RWPE2 (cell line): Measurements from ENCODE around the gene CD82.

Experiments
- ATAC-seq: fragments of 200-7000 bp; cut with Tn5 transposase; 3 replicates; pipeline ENCODE4 v1.9.1; 2021; ENCODE audit warnings: low read depth
- DNase-seq: peaks from one replicate; pipeline ENCODE4 v3.0.0-alpha.2; 2020; ENCODE audit warnings: low spot score
- H3K27ac ChIP-seq: fragments of 450-650 bp; 2 replicates; pipeline ENCODE4 v1.5.1; 2017; ENCODE audit warnings: mild to moderate bottlenecking; ENCODE audit not compliant: poor library complexity, severe bottlenecking
- H3K27me3 ChIP-seq: fragments of 250-450 bp; sonication (Bioruptor Pico); 2 replicates; pipeline ENCODE4 v1.5.1; 2021; ENCODE audit warnings: mild to moderate bottlenecking, moderate library complexity; ENCODE audit not compliant: insufficient read depth, poor library complexity, severe bottlenecking
- H3K36me3 ChIP-seq: fragments of 250-450 bp; sonication (Bioruptor Pico); 2 replicates; pipeline ENCODE4 v1.5.1; 2020; ENCODE audit warnings: low read depth, mild to moderate bottlenecking, moderate library complexity
- H3K4me1 ChIP-seq: fragments of 250-450 bp; sonication (Bioruptor Pico); 2 replicates; pipeline ENCODE4 v1.5.1; 2021; ENCODE audit warnings: mild to moderate bottlenecking, moderate library complexity; ENCODE audit not compliant: insufficient read depth, poor library complexity, severe bottlenecking
- H3K4me3 ChIP-seq: fragments of 250-450 bp; sonication (Bioruptor Pico); 2 replicates; pipeline ENCODE4 v1.5.1; 2021; ENCODE audit warnings: mild to moderate bottlenecking, moderate library complexity; ENCODE audit not compliant: severe bottlenecking
- H3K9me3 ChIP-seq: fragments of 250-450 bp; sonication (Bioruptor Pico); 2 replicates; pipeline ENCODE4 v1.5.1; 2021; ENCODE audit warnings: mild to moderate bottlenecking, moderate library complexity; ENCODE audit not compliant: severe bottlenecking
- TF ChIP-seq, protein P1 (sequence below): fragments of 450-650 bp; IDR thresholded peaks from one replicate; pipeline ENCODE4 v1.5.1; 2017; ENCODE audit warnings: mild to moderate bottlenecking, moderate library complexity; ENCODE audit not compliant: poor library complexity, severe bottlenecking

Gene CD82

DNA sequence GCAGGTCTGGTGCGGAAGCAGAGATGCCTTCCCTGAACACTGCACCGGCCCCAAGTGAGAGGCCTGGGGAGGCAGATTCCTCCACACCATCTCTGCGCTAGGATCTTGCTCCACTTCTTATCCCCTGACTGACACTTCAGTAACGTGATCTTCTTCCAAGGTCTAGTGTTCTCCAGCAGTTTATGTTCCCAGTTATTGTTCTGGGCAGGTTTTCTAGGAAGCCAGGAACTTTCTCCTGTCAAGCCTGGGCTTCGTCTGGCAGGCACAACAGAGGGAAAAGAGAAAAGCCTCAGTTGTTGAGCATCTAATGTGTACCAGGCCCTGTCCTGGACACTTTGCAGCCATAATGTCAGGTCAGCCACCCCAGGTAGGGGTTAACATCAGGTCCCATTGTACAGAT lies 10.5 kb downstream of the CD82 start:
- peaks cover 19% of the 10 kb centered on the region for H3K4me1 ChIP-seq

DNA sequence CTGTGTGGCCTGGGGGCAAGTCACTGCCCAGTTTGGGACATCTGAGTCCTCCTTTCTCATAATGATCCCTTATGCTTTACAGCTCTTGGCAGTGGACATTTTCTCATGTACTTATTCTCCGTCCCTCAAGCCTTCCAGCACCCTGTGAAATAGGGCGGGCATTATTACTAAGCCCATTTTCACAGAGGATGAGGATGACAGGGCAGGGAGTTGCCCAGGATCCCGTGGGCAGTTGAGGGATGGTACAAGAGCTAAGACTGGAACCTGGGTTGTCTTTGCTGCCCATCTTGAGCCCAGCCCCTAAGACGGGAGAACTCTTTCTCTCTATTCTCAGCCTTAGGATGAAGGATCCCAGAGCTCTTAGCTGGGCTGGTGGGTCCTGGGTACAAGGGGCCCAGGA lies 11.2 kb downstream of the CD82 start:
- H3K4me1 ChIP-seq, result peaks cover 19% of the 10 kb centered on the region
- no peak overlapping the region for H3K4me3 ChIP-seq
- no peaks in the 10 kb centered on the region for H3K27me3 ChIP-seq
- no peaks in the 10 kb centered on the region for H3K9me3 ChIP-seq
- no peak for DNase-seq
- ATAC-seq, result no peak
- TF ChIP-seq, protein P1, sequence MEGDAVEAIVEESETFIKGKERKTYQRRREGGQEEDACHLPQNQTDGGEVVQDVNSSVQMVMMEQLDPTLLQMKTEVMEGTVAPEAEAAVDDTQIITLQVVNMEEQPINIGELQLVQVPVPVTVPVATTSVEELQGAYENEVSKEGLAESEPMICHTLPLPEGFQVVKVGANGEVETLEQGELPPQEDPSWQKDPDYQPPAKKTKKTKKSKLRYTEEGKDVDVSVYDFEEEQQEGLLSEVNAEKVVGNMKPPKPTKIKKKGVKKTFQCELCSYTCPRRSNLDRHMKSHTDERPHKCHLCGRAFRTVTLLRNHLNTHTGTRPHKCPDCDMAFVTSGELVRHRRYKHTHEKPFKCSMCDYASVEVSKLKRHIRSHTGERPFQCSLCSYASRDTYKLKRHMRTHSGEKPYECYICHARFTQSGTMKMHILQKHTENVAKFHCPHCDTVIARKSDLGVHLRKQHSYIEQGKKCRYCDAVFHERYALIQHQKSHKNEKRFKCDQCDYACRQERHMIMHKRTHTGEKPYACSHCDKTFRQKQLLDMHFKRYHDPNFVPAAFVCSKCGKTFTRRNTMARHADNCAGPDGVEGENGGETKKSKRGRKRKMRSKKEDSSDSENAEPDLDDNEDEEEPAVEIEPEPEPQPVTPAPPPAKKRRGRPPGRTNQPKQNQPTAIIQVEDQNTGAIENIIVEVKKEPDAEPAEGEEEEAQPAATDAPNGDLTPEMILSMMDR, result no peak
- no peak overlapping the region for H3K27ac ChIP-seq
- peaks cover 16% of the 10 kb centered on the region; the same call in 1 of the 2 replicates for H3K36me3 ChIP-seq

More for the DNA sequence above, 10.5 kb downstream of the CD82 start:
- no peak for ATAC-seq
- TF ChIP-seq, protein P1, result no peak
- no peaks in the 10 kb centered on the region for H3K27me3 ChIP-seq
- H3K36me3 ChIP-seq, result peaks cover 16% of the 10 kb centered on the region; the same call in 1 of the 2 replicates
- no peak overlapping the region for H3K27ac ChIP-seq
- no peak for DNase-seq
- no peak overlapping the region for H3K4me3 ChIP-seq
- H3K9me3 ChIP-seq, result no peaks in the 10 kb centered on the region

DNA sequence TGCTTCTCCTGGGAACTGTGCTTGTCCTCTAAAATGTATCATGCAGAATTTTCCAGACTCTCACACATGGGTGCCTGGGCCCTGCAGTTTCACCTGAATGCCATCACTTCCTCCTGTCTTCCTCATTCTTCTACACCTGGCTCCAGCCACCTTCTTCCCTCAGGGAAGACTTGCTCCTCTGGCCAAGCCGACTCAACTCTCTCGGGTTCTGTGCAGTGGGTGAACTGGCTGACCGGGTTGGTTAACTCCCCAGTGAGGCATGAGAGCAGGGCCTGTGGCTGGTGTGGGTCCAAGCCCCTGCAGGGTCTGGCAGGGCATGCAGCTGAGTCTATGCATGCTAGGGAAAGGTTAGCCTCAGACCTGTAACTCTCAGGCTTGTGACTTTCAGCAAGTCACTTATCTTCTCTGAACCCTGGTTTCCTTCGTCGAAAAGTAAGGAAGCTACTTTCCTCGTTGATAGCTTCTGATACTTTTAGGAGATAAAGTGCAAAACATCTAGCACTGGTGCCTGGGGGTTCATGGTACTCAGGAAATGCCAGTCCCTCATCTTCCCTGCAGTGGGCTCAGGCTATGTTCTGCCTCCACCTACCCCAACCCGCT lies 11.9 kb downstream of the CD82 start:
- H3K4me3 ChIP-seq, result no peak overlapping the region
- peaks cover 19% of the 10 kb centered on the region for H3K4me1 ChIP-seq
- ATAC-seq, result no peak
- H3K36me3 ChIP-seq, result peaks cover 13% of the 10 kb centered on the region
- no peaks in the 10 kb centered on the region for H3K9me3 ChIP-seq
- H3K27me3 ChIP-seq, result no peaks in the 10 kb centered on the region
- DNase-seq, result no peak
- TF ChIP-seq, protein P1, result no peak
- H3K27ac ChIP-seq, result no peak overlapping the region

DNA sequence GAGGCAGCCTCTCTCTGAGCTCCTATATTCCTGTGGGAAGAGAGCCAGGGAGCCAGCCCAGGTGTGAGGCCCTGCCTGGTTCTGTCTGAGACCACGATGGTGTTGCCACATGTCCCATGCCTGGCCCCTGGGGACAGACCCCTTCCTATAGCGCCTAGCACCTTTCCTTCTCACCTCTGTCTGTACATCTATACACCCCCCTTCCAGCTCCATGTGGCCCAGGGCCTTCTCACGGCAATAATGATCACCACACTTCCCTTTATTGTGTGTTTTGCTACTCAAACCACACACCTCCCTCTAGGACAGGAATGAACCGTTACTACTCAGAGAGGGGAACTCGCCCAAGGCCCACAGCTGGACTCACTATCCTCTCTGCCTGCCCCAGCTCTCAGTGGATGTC lies 12.8 kb downstream of the CD82 start:
- TF ChIP-seq, protein P1, result no peak
- no peak for ATAC-seq
- Histone ChIP-seq H3K27me3 (no peaks in the 10 kb centered on the region), H3K27ac (no peak overlapping the region), H3K4me1 (peaks cover 19% of the 10 kb centered on the region), H3K4me3 (no peak overlapping the region), H3K36me3 (peaks cover 12% of the 10 kb centered on the region), H3K9me3 (no peaks in the 10 kb centered on the region)
- no peak for DNase-seq

DNA sequence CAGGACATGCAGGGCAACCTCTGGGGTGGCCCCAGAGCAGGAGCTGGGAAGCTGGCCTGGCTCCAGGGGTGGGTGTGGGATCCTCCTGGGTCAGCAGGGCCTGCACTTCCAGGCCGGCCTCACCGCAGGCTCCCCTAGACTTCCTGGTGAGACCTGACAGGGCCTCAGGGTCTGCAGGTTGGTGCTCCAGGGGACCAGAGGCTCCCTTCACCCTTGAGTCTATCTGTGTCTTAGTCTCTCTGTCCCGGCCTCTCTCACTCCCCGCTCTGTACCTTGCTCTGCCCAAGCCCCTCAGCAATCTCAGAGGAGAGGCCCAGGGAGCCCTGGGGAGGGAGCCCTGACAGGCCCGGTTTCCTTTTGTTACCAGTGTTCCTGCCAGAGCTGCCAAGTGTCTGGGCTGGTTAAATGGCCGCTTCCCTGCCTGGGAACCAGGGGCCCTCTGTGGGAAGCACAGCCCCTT lies 13.9 kb downstream of the CD82 start:
- TF ChIP-seq, protein P1, result no peak
- Histone ChIP-seq H3K27me3 (no peaks in the 10 kb centered on the region), H3K4me3 (no peak overlapping the region), H3K4me1 (peaks cover 11% of the 10 kb centered on the region), H3K9me3 (no peaks in the 10 kb centered on the region), H3K27ac (no peak overlapping the region), H3K36me3 (peaks cover 12% of the 10 kb centered on the region)
- ATAC-seq, result no peak
- DNase-seq, result no peak
